Stimulated activated CD4-positive, alpha-beta T cell treated with anti-CD3 and anti-CD28 coated beads, Interleukin-15, amount 100 ng/mL, for 1 hour (primary cell): ENCODE data around the gene ADCY5.

Experiments used
- DNase-seq, 2 donors: peaks; one replicate each; pipeline ENCODE4 v3.0.0-alpha.2; 2020; ENCODE audit warnings: low read depth in 1 of 2, low spot score in 1 of 2

Gene ADCY5

GRCh38 chr3:123459862-123460261 is 11.0 kb upstream of the ADCY5 start:
- DNase-seq = no peak

GRCh38 chr3:123458255-123458654 is 9.4 kb upstream of the ADCY5 start:
- no peak for DNase-seq

GRCh38 chr3:123457841-123458240 is 9.0 kb upstream of the ADCY5 start:
- no peak for DNase-seq

GRCh38 chr3:123453675-123454074 is 4.8 kb upstream of the ADCY5 start:
- no peak for DNase-seq

- no peak for DNase-seq
Observed at GRCh38 chr3:123451186-123451585, 2.3 kb upstream of the ADCY5 start.

- no peak for DNase-seq
Observed at GRCh38 chr3:123449997-123450604, 1.2 kb upstream of the ADCY5 start.

- DNase-seq = no peak
Observed at GRCh38 chr3:123449102-123449996, 459 bp upstream of the ADCY5 start.

GRCh38 chr3:123447749-123448517 is 957 bp downstream of the ADCY5 start:
- DNase-seq = peak in 1 of 2 donors; percentile 40

GRCh38 chr3:123447416-123447748 is 1.5 kb downstream of the ADCY5 start:
- DNase-seq = no peak

GRCh38 chr3:123446610-123447109 is 2.2 kb downstream of the ADCY5 start:
- no peak for DNase-seq

- no peak for DNase-seq
Observed at GRCh38 chr3:123446210-123446609, 2.7 kb downstream of the ADCY5 start.

GRCh38 chr3:123445702-123446101 is 3.2 kb downstream of the ADCY5 start:
- DNase-seq = no peak

- no peak for DNase-seq
Observed at GRCh38 chr3:123444744-123445143, 4.1 kb downstream of the ADCY5 start.

- DNase-seq = no peak
Observed at GRCh38 chr3:123444023-123444422, 4.9 kb downstream of the ADCY5 start.

GRCh38 chr3:123442908-123443307 is 6.0 kb downstream of the ADCY5 start:
- no peak for DNase-seq

GRCh38 chr3:123442125-123442524 is 6.8 kb downstream of the ADCY5 start:
- no peak for DNase-seq

- DNase-seq = no peak
Observed at GRCh38 chr3:123439806-123440580, 8.9 kb downstream of the ADCY5 start.

GRCh38 chr3:123432832-123433523 is 15.9 kb downstream of the ADCY5 start:
- no peak for DNase-seq

GRCh38 chr3:123431658-123432324 is 17.1 kb downstream of the ADCY5 start:
- DNase-seq = no peak
